ENCODE data around the gene LANCL2. TPM values are rescaled to one million over a fixed set of nuclear protein-coding genes. Genes with fewer than 3 reads are reported as not detected.

The LANCL2 gene
- total and polyA plus RNA-seq, 3 experiments from 2014 or later = 7.4 to 24.1 (median 22.1) TPM

DNA sequence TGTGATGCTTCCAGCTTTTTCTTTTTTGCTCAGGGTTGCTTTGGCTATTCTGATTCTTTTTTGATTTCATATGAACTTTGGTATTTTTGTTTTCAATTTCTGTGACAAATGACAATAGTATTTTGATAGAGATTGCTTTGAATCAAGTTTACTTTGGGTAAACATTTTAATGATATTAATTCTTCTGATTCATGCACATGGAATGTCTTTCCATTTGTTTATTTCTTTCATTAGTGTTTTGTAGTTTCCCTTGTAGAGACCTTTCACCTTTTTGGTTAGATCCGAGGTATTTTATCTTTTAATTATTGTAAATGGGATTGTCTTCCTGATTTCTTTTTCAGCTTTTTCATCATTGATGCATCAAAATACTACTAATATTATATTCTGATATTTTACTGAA, 93.2 kb downstream of the LANCL2 start:
- Histone ChIP-seq H3K27ac (ENCODE audit: low read depth, low read length) (no peak overlapping the region), H3K9me3 (ENCODE audit: low read length) (no peaks in the 10 kb centered on the region), H3K27me3 (ENCODE audit: insufficient read depth, low read length, poor library complexity, severe bottlenecking) (no peaks in the 10 kb centered on the region), H3K4me3 (ENCODE audit: low read length) (no peak overlapping the region), H3K36me3 (ENCODE audit: insufficient read depth, low read length) (no peaks in the 10 kb centered on the region), H3K4me1 (ENCODE audit: insufficient read depth, low read length) (peaks cover 14% of the 10 kb centered on the region)
- H3K4me1 Mint-ChIP-seq = peaks cover 33 to 72% (median 64%) of the 10 kb centered on the region in 3 donors
- ChIA-PET POLR2A (no interaction called here), CTCF (no interaction called here)
- no peaks in the 10 kb centered on the region for H3K27me3 Mint-ChIP-seq
- no peak overlapping the region for H3K27ac Mint-ChIP-seq
- no peak for DNase-seq
- H3K4me3 Mint-ChIP-seq = no peak overlapping the region
- H3K36me3 Mint-ChIP-seq = peaks cover 5 to 52% (median 6%) of the 10 kb centered on the region in 3 donors
- peaks cover 9 to 28% (median 23%) of the 10 kb centered on the region in 5 donors for H3K9me3 Mint-ChIP-seq

DNA sequence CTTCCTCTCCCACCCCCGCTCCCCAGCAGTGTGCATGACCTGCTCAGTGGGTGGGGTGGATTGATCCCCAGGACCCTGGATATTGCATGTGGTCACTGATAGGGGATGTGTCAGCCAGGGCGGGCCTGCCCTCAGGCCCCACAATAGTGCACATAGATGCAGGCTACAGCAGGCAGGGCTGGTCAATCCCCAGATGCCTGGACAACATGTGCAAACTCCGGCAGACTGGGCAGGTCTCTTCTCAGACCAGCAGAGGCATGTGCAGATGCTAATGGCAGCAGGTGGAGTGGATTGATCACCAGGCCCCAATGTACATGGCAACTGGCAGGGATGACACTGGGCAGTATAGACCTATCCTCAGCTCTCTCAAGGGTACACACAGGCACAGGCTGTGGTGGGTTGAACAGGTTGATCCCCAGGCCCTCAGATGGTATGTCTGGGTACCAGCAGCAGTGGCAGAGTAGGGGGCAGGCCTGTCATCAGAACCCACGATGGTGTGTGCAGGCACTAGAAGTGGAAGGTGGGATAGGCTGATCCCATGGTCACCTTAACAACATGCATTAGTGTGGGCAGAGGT, 98.6 kb downstream of the LANCL2 start:
- POLR2A ChIA-PET = no interaction called here
- Histone ChIP-seq H3K27ac (ENCODE audit: low read depth, low read length) (no peak overlapping the region), H3K9me3 (ENCODE audit: low read length) (no peaks in the 10 kb centered on the region), H3K4me3 (ENCODE audit: low read length) (no peak overlapping the region), H3K36me3 (ENCODE audit: insufficient read depth, low read length) (peaks cover 16% of the 10 kb centered on the region), H3K27me3 (ENCODE audit: insufficient read depth, low read length, poor library complexity, severe bottlenecking) (no peaks in the 10 kb centered on the region), H3K4me1 (ENCODE audit: insufficient read depth, low read length) (peaks cover 60% of the 10 kb centered on the region)
- CTCF ChIA-PET = interaction anchor here (1.3 kb wide), 1 partner anchor 24 kb away, joined by 3 read pairs; no protein-coding TSS in a partner anchor
- DNase-seq = no peak
- Mint-ChIP-seq H3K36me3 (peaks cover 20 to 47% (median 31%) of the 10 kb centered on the region in 3 donors), H3K4me3 (no peak overlapping the region), H3K27ac (peak overlapping the region in 1 of 8 donors; percentile 76), H3K4me1 (peaks cover 45 to 76% (median 63%) of the 10 kb centered on the region in 3 donors), H3K9me3 (peaks cover 7 to 18% (median 15%) of the 10 kb centered on the region in 5 donors), H3K27me3 (no peaks in the 10 kb centered on the region)

DNA sequence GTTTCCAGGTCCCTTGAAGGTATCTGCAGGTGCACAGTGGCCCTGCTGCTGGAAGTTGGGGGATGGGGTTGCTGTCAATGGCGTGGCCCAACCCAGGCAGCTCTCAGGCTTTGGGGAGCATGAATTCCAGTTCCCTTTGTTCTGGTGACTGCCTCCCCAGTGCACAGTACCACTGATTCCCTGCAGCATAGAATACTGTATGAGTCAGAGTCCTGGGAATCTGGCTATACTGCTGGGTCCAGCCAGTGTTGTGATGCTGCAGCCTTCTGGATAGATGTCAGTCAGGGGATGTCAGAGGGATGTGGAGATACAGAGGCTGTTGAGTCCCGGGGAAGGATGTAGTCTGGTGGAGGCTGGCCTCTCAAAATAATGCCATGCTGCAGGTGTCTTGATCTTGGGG, 99.3 kb downstream of the LANCL2 start:
- no peak for DNase-seq
- H3K4me3 ChIP-seq (ENCODE audit: low read length) = no peak overlapping the region
- Mint-ChIP-seq H3K27me3 (no peaks in the 10 kb centered on the region), H3K4me3 (no peak overlapping the region), H3K27ac (peak overlapping the region in 4 of 8 donors; percentile 23 to 76 (median 64)), H3K36me3 (peaks cover 20 to 47% (median 26%) of the 10 kb centered on the region in 3 donors), H3K4me1 (peaks cover 51 to 77% (median 67%) of the 10 kb centered on the region in 3 donors), H3K9me3 (peaks cover 4 to 13% (median 8%) of the 10 kb centered on the region in 5 donors)
- ChIA-PET POLR2A (no interaction called here), CTCF (interaction anchor here (1.3 kb wide), 1 partner anchor 24 kb away, joined by 3 read pairs; no protein-coding TSS in a partner anchor)
- H3K4me1 ChIP-seq (ENCODE audit: insufficient read depth, low read length) = peaks cover 66% of the 10 kb centered on the region
- no peaks in the 10 kb centered on the region for H3K27me3 ChIP-seq (ENCODE audit: insufficient read depth, low read length, poor library complexity, severe bottlenecking)
- peaks cover 16% of the 10 kb centered on the region for H3K36me3 ChIP-seq (ENCODE audit: insufficient read depth, low read length)
- no peaks in the 10 kb centered on the region for H3K9me3 ChIP-seq (ENCODE audit: low read length)
- H3K27ac ChIP-seq (ENCODE audit: low read depth, low read length) = no peak overlapping the region

DNA sequence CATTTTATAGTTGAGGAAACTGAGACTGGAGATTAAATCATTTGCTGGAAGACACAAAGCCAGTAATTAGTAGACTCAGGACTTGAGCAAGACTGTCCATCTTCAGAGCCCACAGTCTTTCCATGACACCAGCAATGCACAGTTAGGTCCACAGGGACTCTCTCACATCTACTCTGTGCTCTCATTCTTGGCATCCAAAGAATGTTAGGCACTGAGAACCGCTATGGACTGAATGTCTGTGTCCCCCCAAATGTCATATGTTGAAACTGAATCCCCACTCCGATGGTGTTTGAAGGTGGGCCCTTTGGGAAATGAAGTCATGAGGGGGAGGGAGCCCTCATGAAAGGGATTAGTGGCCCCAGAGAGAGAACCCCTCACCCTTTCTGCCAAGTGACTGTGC, 100.6 kb downstream of the LANCL2 start:
- Histone ChIP-seq H3K9me3 (ENCODE audit: low read length) (no peaks in the 10 kb centered on the region), H3K36me3 (ENCODE audit: insufficient read depth, low read length) (peaks cover 16% of the 10 kb centered on the region), H3K4me1 (ENCODE audit: insufficient read depth, low read length) (peaks cover 78% of the 10 kb centered on the region), H3K27ac (ENCODE audit: low read depth, low read length) (no peak overlapping the region), H3K4me3 (ENCODE audit: low read length) (no peak overlapping the region), H3K27me3 (ENCODE audit: insufficient read depth, low read length, poor library complexity, severe bottlenecking) (no peaks in the 10 kb centered on the region)
- no peak for DNase-seq
- Mint-ChIP-seq H3K36me3 (peaks cover 16 to 49% (median 16%) of the 10 kb centered on the region in 3 donors), H3K4me3 (no peak overlapping the region), H3K9me3 (peaks cover 0 to 5% (median 4%) of the 10 kb centered on the region in 5 donors), H3K4me1 (peaks cover 60 to 86% (median 80%) of the 10 kb centered on the region in 3 donors), H3K27ac (peak overlapping the region in 7 of 8 donors; percentile 57 to 95 (median 84)), H3K27me3 (no peaks in the 10 kb centered on the region)
- CTCF ChIA-PET = no interaction called here
- POLR2A ChIA-PET = no interaction called here

DNA sequence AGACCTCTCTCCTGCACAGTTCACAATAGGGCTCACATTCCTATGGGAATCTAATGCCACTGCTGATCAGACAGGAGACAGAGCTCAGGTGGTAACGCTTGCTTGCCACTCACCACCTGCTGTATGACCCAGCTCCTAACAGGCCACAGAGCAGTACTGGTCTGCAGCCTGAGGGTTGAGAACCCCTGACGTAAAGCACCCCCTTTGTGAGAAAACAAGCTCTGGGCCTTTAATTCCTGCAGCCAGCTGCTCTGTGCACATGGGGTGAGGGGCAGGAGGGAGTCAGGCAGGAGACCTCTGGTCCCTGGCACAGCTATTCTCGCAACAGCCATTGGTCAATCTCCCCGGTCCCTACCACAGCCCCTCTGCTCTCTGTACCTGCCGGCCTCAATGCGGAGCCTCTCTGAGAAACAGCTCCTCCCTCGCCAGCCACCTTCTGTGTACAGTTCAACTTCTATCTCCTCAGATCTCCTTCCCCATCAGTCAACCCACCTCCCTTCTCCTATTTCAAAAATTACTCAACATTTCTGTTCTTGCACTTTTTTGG, 102.0 kb downstream of the LANCL2 start:
- Mint-ChIP-seq H3K4me1 (peaks cover 59 to 82% (median 79%) of the 10 kb centered on the region in 3 donors), H3K27me3 (no peaks in the 10 kb centered on the region), H3K9me3 (peaks cover 0 to 3% (median 2%) of the 10 kb centered on the region in 5 donors), H3K36me3 (peaks cover 11 to 53% (median 16%) of the 10 kb centered on the region in 3 donors), H3K4me3 (peak overlapping the region in 2 of 7 donors; percentile 30 to 34), H3K27ac (peak overlapping the region; percentile 40 to 92 (median 82))
- peaks cover 16% of the 10 kb centered on the region for H3K36me3 ChIP-seq (ENCODE audit: insufficient read depth, low read length)
- POLR2A ChIA-PET = no interaction called here
- DNase-seq = no peak
- no peak overlapping the region for H3K27ac ChIP-seq (ENCODE audit: low read depth, low read length)
- H3K4me3 ChIP-seq (ENCODE audit: low read length) = no peak overlapping the region
- no peaks in the 10 kb centered on the region for H3K9me3 ChIP-seq (ENCODE audit: low read length)
- no peaks in the 10 kb centered on the region for H3K27me3 ChIP-seq (ENCODE audit: insufficient read depth, low read length, poor library complexity, severe bottlenecking)
- H3K4me1 ChIP-seq (ENCODE audit: insufficient read depth, low read length) = peaks cover 73% of the 10 kb centered on the region
- CTCF ChIA-PET = no interaction called here

DNA sequence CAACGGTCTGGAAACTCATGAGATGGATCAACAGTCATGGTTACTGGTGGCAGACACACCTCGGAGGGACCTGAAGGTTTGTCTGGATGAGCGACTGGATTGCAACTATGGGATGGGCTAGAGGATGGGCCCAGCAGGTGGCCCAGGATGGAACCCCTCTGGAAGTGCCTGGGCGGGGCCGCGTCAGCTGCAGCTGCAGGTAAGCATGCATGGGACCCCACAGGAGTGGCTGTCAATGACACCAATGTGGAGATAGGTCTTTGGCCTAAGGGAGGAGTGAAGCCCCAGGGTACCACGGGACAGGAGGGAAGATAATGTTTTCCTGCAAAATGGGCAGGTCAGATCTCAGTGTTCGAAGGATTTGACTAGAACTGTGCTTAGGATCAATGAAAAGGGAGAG, 103.4 kb downstream of the LANCL2 start:
- Mint-ChIP-seq H3K4me1 (peaks cover 53 to 81% (median 68%) of the 10 kb centered on the region in 3 donors), H3K4me3 (peak overlapping the region in 5 of 7 donors; percentile 48 to 75 (median 56)), H3K27me3 (no peaks in the 10 kb centered on the region), H3K27ac (peak overlapping the region; percentile 52 to 96 (median 92)), H3K9me3 (no peaks in the 10 kb centered on the region), H3K36me3 (peaks cover 7 to 52% (median 16%) of the 10 kb centered on the region in 3 donors)
- peaks cover 74% of the 10 kb centered on the region for H3K4me1 ChIP-seq (ENCODE audit: insufficient read depth, low read length)
- DNase-seq = no peak
- peak overlapping the region; percentile 5 for H3K4me3 ChIP-seq (ENCODE audit: low read length)
- H3K9me3 ChIP-seq (ENCODE audit: low read length) = no peaks in the 10 kb centered on the region
- no peak overlapping the region for H3K27ac ChIP-seq (ENCODE audit: low read depth, low read length)
- CTCF ChIA-PET = interaction anchor here (0.8 to 2.2 kb wide), 10 partner anchors 14 to 125 kb away, joined by 3 to 13 read pairs (median 4); no protein-coding TSS in a partner anchor
- H3K27me3 ChIP-seq (ENCODE audit: insufficient read depth, low read length, poor library complexity, severe bottlenecking) = no peaks in the 10 kb centered on the region
- H3K36me3 ChIP-seq (ENCODE audit: insufficient read depth, low read length) = peaks cover 16% of the 10 kb centered on the region
- POLR2A ChIA-PET = interaction anchor here (0.7 to 1.6 kb wide), 3 partner anchors 51 to 104 kb away, joined by 3 to 9 read pairs (median 6); partner anchors contain the start of gene VOPP1

DNA sequence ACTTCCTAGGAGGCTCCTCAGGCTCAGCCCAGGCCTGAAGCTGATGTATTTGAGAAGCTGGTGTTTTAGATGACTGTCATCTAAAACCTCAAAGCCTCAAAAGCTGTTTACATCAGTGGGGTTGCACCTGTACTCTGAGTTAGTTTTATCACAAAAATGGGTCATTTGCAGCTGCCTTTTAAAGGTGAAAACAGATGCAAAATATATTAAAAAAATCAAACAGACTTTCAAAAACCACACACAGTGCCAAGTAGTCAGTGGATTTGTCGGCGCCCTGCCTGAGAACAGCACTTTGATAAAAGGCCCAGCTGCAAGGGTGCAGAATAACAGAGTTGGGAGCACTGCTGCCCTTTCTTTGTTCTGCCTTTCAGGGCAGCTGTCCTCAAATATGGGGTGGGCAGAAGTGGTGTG, 104.1 kb downstream of the LANCL2 start:
- peak in 3 of 5 donors; percentile 60 to 73 (median 63) for DNase-seq
- peaks cover 7 to 51% (median 17%) of the 10 kb centered on the region in 3 donors for H3K36me3 Mint-ChIP-seq
- peak overlapping the region; percentile 52 to 96 (median 92) for H3K27ac Mint-ChIP-seq
- ChIA-PET CTCF (interaction anchor here (0.8 to 2.2 kb wide), 12 partner anchors 13 to 172 kb away, joined by 3 to 13 read pairs (median 3); no protein-coding TSS in a partner anchor), POLR2A (interaction anchor here (0.7 to 1.6 kb wide), 3 partner anchors 50 to 104 kb away, joined by 3 to 9 read pairs (median 6); partner anchors contain the start of gene VOPP1)
- Histone ChIP-seq H3K4me3 (ENCODE audit: low read length) (peak overlapping the region; percentile 15), H3K4me1 (ENCODE audit: insufficient read depth, low read length) (peaks cover 74% of the 10 kb centered on the region), H3K27me3 (ENCODE audit: insufficient read depth, low read length, poor library complexity, severe bottlenecking) (no peaks in the 10 kb centered on the region), H3K9me3 (ENCODE audit: low read length) (no peaks in the 10 kb centered on the region), H3K27ac (ENCODE audit: low read depth, low read length) (no peak overlapping the region), H3K36me3 (ENCODE audit: insufficient read depth, low read length) (peaks cover 10% of the 10 kb centered on the region)
- H3K27me3 Mint-ChIP-seq = no peaks in the 10 kb centered on the region
- no peaks in the 10 kb centered on the region for H3K9me3 Mint-ChIP-seq
- peaks cover 58 to 82% (median 70%) of the 10 kb centered on the region in 3 donors for H3K4me1 Mint-ChIP-seq
- H3K4me3 Mint-ChIP-seq = peak overlapping the region; percentile 4 to 75 (median 48)
